Stimulated activated CD8-positive, alpha-beta memory T cell treated with anti-CD3 and anti-CD28 coated beads, Interleukin-7, amount 100 ng/mL, for 1 hour (primary cell): Measurements from ENCODE around the gene GLG1.
"Not testable (repeated sequence)": the region's sequence is repeated elsewhere in the genome, so short reads cannot be mapped to it uniquely, and the experiment has no call there.

Source experiments
- DNase-seq, 2 donors: peaks; one replicate each; pipeline ENCODE4 v3.0.0-alpha.2; 2020; ENCODE audit warnings: low read depth in 2 of 2

Gene GLG1

GRCh38 chr16:74446866-74447265 is 160.0 kb downstream of the GLG1 start:
- no peak for DNase-seq

GRCh38 chr16:74443624-74444346 is 163.1 kb downstream of the GLG1 start:
- DNase-seq, result not testable (repeated sequence)

GRCh38 chr16:74439685-74440084 is 167.2 kb downstream of the GLG1 start:
- DNase-seq, result no peak

DNA sequence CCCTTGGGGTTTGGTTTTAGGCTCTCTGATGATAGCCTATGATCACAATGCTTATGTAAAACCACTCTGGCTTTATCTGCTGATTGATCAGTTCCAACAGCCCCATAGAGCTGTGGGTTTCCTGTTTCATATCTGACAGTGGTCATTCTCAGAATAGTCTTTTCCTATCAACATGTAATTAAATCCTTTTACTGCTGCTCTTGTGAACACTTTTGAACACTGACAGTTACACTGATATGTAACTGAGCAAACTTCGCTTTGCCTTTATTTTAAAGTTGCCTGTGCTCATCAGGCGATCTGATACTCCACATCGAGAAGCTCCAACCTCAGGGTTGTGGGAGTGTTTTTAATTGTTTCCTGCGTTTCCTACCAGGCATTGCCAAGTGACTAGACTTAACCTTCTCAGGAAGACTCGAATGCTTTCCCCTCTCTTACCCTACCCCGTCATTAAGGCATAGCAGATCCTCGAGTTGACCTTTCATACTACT is 168.4 kb downstream of the GLG1 start:
- DNase-seq, result no peak

DNA sequence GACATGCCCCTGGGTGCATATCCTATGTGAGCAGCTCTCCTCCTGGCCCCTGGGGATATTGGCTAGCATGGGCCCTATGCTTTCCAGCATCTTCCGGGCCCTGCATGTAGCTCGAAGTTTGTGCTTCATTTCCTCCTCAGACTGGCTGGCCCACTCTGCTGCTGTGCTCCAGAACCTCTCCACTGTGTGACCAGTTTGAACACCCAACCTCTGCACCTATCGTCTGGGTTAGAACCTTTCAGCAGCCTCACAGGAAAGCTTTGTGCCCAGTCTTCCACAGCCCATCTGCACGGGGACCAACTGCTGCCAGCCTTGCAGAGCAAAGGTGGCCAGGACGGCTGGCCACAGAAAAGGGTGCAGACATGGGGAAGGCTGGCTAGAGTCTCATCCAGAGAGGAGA is 175.4 kb downstream of the GLG1 start:
- DNase-seq, result no peak

GRCh38 chr16:74430036-74430712 is 176.7 kb downstream of the GLG1 start:
- peak; percentile 12 to 13 for DNase-seq

GRCh38 chr16:74428493-74428892 is 178.4 kb downstream of the GLG1 start:
- not testable (repeated sequence) for DNase-seq

GRCh38 chr16:74425751-74426150 is 181.2 kb downstream of the GLG1 start:
- not testable (repeated sequence) for DNase-seq

DNA sequence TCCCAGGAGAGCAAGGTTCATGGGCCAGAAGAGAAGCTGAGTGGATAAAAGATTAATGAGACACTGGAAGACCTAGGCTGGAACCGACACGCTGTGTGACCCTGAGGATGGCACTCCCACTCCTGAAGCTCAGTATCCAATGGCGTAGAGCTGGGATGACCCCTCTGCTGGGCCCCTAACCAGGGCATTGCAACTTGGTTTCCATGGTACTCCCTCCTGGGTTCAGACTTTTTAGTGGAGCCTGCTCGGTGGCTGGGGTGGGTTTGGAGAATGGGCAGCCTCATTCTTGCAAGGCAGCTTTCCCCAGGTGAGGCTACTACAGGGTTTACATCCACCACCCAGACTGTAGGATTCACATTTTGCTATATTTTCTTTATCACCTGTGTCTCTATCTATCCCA is 183.2 kb downstream of the GLG1 start:
- DNase-seq, result not testable (repeated sequence)

GRCh38 chr16:74422086-74422485 is 184.8 kb downstream of the GLG1 start:
- not testable (repeated sequence) for DNase-seq

DNA sequence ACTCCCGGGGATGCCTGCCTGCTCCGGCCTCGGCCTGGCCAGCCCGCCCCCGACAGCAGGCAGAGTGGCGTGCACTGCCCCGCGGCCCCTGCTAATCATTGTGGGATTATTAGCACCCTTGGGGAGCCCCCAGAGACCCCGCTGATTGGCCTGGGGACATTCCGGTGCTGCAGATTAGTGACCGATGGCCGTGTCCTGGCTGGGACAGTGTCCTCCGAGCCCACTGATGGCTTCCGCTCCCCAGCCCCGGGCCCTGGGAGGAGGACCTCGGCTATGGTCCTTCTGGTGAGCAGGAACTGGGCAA is 185.5 kb downstream of the GLG1 start:
- DNase-seq, result not testable (repeated sequence)

DNA sequence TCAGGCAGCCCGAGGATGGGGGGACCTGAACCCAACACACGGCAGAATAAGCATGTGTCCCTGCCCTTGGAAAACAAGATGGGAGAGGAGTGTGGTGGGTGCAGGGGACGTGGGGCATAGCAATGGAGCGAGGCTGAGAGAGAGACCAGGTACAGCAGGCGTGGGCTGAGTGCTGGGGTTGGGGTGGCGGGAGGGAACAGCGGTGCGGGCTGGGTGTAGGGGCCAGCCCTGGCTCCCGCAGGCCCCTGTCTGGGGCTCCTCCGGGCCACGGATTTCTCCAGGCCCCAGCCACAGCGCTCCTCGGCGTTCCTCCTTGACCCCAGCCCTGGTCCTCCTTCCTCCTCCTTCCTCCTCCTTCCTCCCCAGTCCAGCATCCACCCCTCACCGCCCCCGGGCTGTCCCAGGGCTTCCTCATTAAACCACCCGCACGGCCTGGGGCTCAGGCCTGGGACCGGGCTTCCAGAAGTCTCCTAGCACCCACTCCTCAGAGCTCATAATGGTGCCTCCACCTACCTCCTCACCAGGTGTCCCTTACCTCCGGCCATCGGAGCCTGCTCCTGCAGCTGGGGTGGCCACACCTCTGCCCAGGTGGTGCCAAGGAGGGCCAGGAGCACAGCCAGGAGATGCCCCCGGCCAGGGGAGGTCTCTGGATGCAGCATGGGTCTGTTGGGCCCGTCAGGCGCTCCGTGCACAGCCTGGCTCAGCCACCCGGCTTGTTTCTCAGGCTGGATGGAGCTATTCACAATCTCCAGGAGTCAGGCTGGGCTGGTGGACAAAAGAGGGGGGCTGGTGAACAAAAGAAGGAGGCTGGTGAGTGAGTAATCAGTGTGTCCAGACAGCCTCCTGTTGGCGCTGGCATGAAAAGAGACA is 186.1 kb downstream of the GLG1 start, which contains the start of gene CLEC18B:
Gene CLEC18B, minus strand, starts transcription at position 867 of the 870 bp plus-strand sequence. Its CDS starts 208 bp downstream, at position 659.
- not testable (repeated sequence) for DNase-seq

DNA sequence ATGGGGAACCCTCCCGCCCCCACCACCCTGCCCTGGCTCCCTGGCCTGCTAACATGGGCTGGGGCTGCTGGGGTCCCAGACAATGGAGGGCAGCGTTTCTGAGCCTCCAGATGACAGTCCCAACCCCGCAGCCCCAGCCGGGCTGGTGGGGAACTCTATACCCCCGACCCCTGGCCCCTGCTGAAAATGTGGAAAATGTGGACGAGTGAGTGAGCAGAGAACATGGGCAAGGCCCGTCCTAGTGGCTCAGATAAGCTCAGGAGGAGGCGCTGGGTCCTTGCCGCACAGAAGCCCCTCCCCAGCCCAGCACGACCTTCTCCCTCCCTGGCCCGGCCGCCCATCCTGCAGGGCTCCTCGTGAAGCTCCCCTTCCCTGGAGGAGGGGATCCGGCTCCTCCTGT is 187.1 kb downstream of the GLG1 start:
- not testable (repeated sequence) for DNase-seq

DNA sequence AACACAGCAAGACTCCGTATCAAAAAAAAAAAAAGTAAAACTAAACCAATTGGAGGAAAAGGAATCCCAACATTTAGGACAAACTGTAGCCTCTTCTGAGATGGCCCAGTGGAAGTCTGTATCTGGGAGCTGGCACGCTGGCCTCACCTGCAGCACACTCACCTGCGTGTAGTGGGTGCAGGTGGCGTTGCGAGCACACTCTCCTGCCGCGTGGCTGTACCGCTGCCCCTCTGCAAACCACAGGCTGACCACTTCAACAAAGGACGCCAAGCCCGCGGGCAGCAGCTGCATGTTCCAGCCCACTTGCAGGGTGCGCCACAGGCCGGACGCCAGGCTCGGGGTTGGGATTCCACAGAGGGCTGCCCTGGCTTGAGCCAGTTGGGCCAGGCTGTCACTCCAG is 189.0 kb downstream of the GLG1 start:
- DNase-seq, result not testable (repeated sequence)

DNA sequence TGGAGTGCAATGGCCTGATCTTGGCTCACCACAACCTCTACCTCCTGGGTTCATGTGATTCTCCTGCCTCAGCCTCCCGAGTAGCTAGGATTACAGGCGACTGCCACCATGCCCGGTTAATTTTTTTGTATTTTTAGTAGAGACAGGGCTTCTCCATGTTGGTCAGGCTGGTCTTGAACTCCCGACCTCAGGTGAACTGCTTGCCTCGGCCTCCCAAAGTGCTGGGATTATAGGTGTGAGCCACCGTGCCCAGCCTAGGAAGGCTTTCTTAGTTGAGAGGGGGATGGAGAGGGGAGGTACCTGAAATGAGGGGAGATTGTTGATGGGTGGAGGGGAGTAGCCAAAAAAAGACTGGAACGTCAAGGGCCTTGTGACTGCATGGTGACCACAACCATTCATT is 193.0 kb downstream of the GLG1 start:
- not testable (repeated sequence) for DNase-seq

DNA sequence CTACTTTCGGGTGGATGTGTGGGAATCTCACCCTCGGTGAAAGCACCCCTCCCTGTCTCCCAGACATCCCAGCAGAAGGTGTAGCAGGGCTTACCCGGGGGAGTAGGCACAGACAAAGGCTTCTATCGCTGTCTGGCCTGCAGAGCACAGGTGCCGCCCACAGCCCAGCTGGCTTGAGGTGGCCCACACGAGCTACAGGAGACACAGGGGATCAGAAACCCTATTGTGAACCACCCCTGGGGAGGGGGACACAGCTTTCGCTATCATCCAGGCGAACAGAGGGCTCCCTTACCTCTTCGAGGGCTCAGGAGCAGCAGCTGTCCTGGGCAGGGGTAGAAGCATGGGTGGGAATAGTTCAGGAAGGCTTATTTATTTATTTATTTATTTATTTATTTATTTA is 193.4 kb downstream of the GLG1 start:
- not testable (repeated sequence) for DNase-seq

GRCh38 chr16:74412775-74413390 is 194.0 kb downstream of the GLG1 start:
- not testable (repeated sequence) for DNase-seq

DNA sequence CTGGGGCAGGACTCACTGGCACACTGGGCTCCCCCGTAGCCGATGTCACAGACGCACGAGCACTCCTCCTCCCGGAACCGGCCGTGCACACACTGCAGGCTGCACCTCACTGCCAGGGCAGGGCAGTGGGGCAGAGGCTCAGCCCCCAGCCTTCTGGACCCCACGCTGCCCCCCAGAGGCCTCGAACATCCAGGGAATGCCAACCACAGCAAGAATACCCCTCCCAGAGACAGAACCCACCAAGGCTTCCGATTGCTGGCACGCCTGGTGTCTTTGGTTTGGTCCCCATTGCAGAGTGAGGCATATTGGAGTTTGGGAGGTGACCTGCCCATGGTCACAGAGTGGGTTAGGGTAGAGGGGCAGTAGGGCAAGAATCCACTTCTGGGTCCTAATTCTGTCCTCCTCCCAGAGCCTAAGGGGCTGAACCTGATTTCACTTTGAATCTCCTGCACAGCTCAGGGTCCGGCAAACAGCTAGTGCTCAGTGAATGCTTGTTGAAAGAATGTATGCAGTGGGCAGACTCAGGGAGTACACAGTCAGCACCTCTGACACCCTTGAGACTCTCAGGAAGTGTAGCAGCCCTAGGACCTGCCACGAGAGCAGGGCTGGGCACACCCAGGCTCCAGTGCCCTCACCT is 194.7 kb downstream of the GLG1 start:
- DNase-seq, result not testable (repeated sequence)

- DNase-seq, result not testable (repeated sequence)
Observed at GRCh38 chr16:74410981-74411380, 195.9 kb downstream of the GLG1 start.

- DNase-seq, result not testable (repeated sequence)
Observed at GRCh38 chr16:74410057-74410957, 196.6 kb downstream of the GLG1 start.
